ENCODE data around the gene DSN1. TPM values are rescaled to one million over a fixed set of nuclear protein-coding genes. Genes with fewer than 3 reads are reported as not detected.

DSN1 gene
- total and polyA plus RNA-seq, 2 of the 8 experiments (the other 6 are each of a cell fraction or from before 2014, with no cell fraction given) = 12.0 to 26.2 TPM

- no peak for TF ChIP-seq CHD7 (IDR thresholded peaks at IDR 0.05; ENCODE audit: insufficient replicate concordance, low read length)
- TF ChIP-seq HDAC2 (IDR thresholded peaks at IDR 0.05; ENCODE audit: borderline replicate concordance in 1 of 2, low read depth in 2 of 2, low read length in 2 of 2) = no peak
- no peak for TF ChIP-seq SIRT6 (IDR thresholded peaks at IDR 0.05; ENCODE audit: low read length)
- no peak for TF ChIP-seq SRF (IDR thresholded peaks at IDR 0.05; ENCODE audit: low read depth, low read length)
- TF ChIP-seq CBX8 (IDR thresholded peaks at IDR 0.05; ENCODE audit: borderline replicate concordance, low read depth, low read length) = no peak
These were observed 44.6 kb upstream of the DSN1 start (continued) for GRCh38 chr20:36818185-36818584.

All from H1 (cell line).